ENCODE measurements around the gene VMAC. TPM values are rescaled to one million over a fixed set of nuclear protein-coding genes. Genes with fewer than 3 reads are reported as not detected.

VMAC gene
- total and polyA plus RNA-seq, 10 donors = 2.1 to 15.9 (median 11.5) TPM

- Histone ChIP-seq H3K4me3 (no peak overlapping the region), H3K27me3 (replicated peaks in 1 of 7) (no peaks in the 10 kb centered on the region), H3K4me1 (peaks cover 0 to 25% (median 10%) of the 10 kb centered on the region in 6 donors), H3K9me3 (no peaks in the 10 kb centered on the region), H3K36me3 (peaks cover 0 to 100% (median 93%) of the 10 kb centered on the region in 6 donors), H3K27ac (no peak overlapping the region)
- WGBS, 5 donors = 93 to 100% (median 95%) methylated on average over 3 to 16 of the region's 16 CpGs
- no peak for DNase-seq
- no peak for TF ChIP-seq POLR2A (IDR thresholded peaks at IDR 0.05)
- no peak for TF ChIP-seq POLR2AphosphoS5 (IDR thresholded peaks at IDR 0.05)
- TF ChIP-seq, protein P1, sequence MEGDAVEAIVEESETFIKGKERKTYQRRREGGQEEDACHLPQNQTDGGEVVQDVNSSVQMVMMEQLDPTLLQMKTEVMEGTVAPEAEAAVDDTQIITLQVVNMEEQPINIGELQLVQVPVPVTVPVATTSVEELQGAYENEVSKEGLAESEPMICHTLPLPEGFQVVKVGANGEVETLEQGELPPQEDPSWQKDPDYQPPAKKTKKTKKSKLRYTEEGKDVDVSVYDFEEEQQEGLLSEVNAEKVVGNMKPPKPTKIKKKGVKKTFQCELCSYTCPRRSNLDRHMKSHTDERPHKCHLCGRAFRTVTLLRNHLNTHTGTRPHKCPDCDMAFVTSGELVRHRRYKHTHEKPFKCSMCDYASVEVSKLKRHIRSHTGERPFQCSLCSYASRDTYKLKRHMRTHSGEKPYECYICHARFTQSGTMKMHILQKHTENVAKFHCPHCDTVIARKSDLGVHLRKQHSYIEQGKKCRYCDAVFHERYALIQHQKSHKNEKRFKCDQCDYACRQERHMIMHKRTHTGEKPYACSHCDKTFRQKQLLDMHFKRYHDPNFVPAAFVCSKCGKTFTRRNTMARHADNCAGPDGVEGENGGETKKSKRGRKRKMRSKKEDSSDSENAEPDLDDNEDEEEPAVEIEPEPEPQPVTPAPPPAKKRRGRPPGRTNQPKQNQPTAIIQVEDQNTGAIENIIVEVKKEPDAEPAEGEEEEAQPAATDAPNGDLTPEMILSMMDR (IDR thresholded peaks at IDR 0.05 in 8 of 11, conservative IDR thresholded peaks at IDR 0.05 in 3 of 11) = no peak
- intact Hi-C loops (cut with DNase I; ENCODE audit: low total_unique reads) = no loop called here
These were observed 18.7 kb downstream of the VMAC start for GRCh38 chr19:5923356-5923755.

- no peaks in the 10 kb centered on the region for H3K27me3 ChIP-seq (replicated peaks in 1 of 7)
- no peak overlapping the region for H3K27ac ChIP-seq
- TF ChIP-seq POLR2A (IDR thresholded peaks at IDR 0.05) = no peak
- no peak for TF ChIP-seq POLR2AphosphoS5 (IDR thresholded peaks at IDR 0.05)
- TF ChIP-seq, protein P1 (IDR thresholded peaks at IDR 0.05 in 8 of 11, conservative IDR thresholded peaks at IDR 0.05 in 3 of 11) = no peak
- H3K4me1 ChIP-seq = peaks cover 0 to 27% (median 10%) of the 10 kb centered on the region in 6 donors
- no peaks in the 10 kb centered on the region for H3K9me3 ChIP-seq
- H3K36me3 ChIP-seq = peaks cover 3 to 100% (median 93%) of the 10 kb centered on the region in 6 donors
- DNase-seq = no peak
- 94 to 97% (median 96%) methylated on average over 18 of the region's 18 CpGs for WGBS, 5 donors
- no peak overlapping the region for H3K4me3 ChIP-seq
- intact Hi-C loops (cut with DNase I; ENCODE audit: low total_unique reads) = no loop called here
These were observed 21.3 kb downstream of the VMAC start for GRCh38 chr19:5925830-5926427.

- Histone ChIP-seq H3K4me1 (peaks cover 0 to 18% (median 5%) of the 10 kb centered on the region in 6 donors), H3K27ac (peak overlapping the region in 1 of 8 donors; percentile 1), H3K27me3 (replicated peaks in 1 of 7) (no peaks in the 10 kb centered on the region), H3K36me3 (peaks cover 3 to 100% (median 94%) of the 10 kb centered on the region in 6 donors), H3K4me3 (no peak overlapping the region), H3K9me3 (no peaks in the 10 kb centered on the region)
- no peak for TF ChIP-seq POLR2A (IDR thresholded peaks at IDR 0.05)
- TF ChIP-seq POLR2AphosphoS5 (IDR thresholded peaks at IDR 0.05) = no peak
- TF ChIP-seq, protein P1 (IDR thresholded peaks at IDR 0.05 in 8 of 11, conservative IDR thresholded peaks at IDR 0.05 in 3 of 11) = no peak
- DNase-seq = no peak
- 84 to 91% (median 90%) methylated on average over 14 of the region's 14 CpGs for WGBS, 5 donors
- intact Hi-C loops (cut with DNase I; ENCODE audit: low total_unique reads) = no loop called here
These were observed 22.2 kb downstream of the VMAC start for GRCh38 chr19:5926641-5927440.

DNA sequence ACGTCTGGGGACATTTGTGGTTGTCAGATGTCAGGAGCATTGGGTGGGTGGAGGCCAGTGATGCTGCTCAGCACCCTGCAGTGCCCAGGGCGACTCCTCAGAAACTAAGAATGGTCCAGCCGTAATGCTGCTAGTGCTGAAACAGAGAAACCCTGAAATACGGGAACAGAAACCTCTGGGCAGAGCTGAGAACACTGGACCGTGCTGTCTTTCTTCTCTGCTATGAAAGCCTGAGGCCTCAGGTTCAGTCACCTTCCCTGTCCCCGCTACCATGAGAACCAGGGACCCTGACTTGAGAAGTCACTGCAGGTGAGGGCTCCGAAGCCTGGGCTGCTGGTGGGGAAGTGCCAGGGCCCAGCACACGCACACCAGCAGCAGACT, 22.8 kb downstream of the VMAC start:
- Histone ChIP-seq H3K9me3 (no peaks in the 10 kb centered on the region), H3K36me3 (peaks cover 3 to 100% (median 96%) of the 10 kb centered on the region in 6 donors), H3K4me1 (peaks cover 0 to 13% (median under 1%) of the 10 kb centered on the region in 6 donors), H3K4me3 (no peak overlapping the region), H3K27me3 (replicated peaks in 1 of 7) (no peaks in the 10 kb centered on the region), H3K27ac (peak overlapping the region in 3 of 8 donors; percentile 4 to 33 (median 28))
- TF ChIP-seq POLR2AphosphoS5 (IDR thresholded peaks at IDR 0.05) = peak in 1 of 3 donors; percentile 40
- TF ChIP-seq, protein P1 (IDR thresholded peaks at IDR 0.05 in 8 of 11, conservative IDR thresholded peaks at IDR 0.05 in 3 of 11) = no peak
- DNase-seq = no peak
- 70 to 86% (median 78%) methylated on average over 7 to 8 of the region's 8 CpGs for WGBS, 5 donors
- intact Hi-C loops (cut with DNase I; ENCODE audit: low total_unique reads) = no loop called here

Measured in spleen (tissue), 11 donors.